GM18870 (cell line): Measurements from ENCODE around the gene GPC6.

Source experiments
- ATAC-seq: cut with Tn5 transposase; IDR thresholded peaks from one replicate; pipeline ENCODE4 v1.9.1; 2021; ENCODE audit warnings: moderate library complexity; ENCODE audit not compliant: unreplicated experiment

The GPC6 gene

GRCh38 chr13:94006296-94006695 is 779.7 kb downstream of the GPC6 start:
- ATAC-seq: no peak

- no peak for ATAC-seq
Observed at GRCh38 chr13:94007072-94007471, 780.5 kb downstream of the GPC6 start.

- no peak for ATAC-seq
Observed at GRCh38 chr13:94009701-94010100, 783.1 kb downstream of the GPC6 start.

- ATAC-seq: no peak
Observed at GRCh38 chr13:94014461-94014860, 787.9 kb downstream of the GPC6 start.

- no peak for ATAC-seq
Observed at GRCh38 chr13:94020426-94020825, 793.8 kb downstream of the GPC6 start.

GRCh38 chr13:94020833-94021232 is 794.2 kb downstream of the GPC6 start:
- ATAC-seq: no peak

GRCh38 chr13:94028234-94028633 is 801.6 kb downstream of the GPC6 start:
- ATAC-seq: no peak

GRCh38 chr13:94028650-94029049 is 802.0 kb downstream of the GPC6 start:
- ATAC-seq: no peak

- no peak for ATAC-seq
Observed at GRCh38 chr13:94030415-94031119, 804.0 kb downstream of the GPC6 start.

- ATAC-seq: no peak
Observed at GRCh38 chr13:94031609-94032008, 805.0 kb downstream of the GPC6 start.

- no peak for ATAC-seq
Observed at GRCh38 chr13:94033098-94033497, 806.5 kb downstream of the GPC6 start.

GRCh38 chr13:94033830-94034642 is 807.4 kb downstream of the GPC6 start:
- ATAC-seq: no peak

- no peak for ATAC-seq
Observed at GRCh38 chr13:94050039-94050438, 823.4 kb downstream of the GPC6 start.

GRCh38 chr13:94050686-94051085 is 824.1 kb downstream of the GPC6 start:
- ATAC-seq: no peak

- no peak for ATAC-seq
Observed at GRCh38 chr13:94053986-94054593, 827.5 kb downstream of the GPC6 start.

- ATAC-seq: no peak
Observed at GRCh38 chr13:94056362-94056990, 829.9 kb downstream of the GPC6 start.

- no peak for ATAC-seq
Observed at GRCh38 chr13:94057618-94058186, 831.1 kb downstream of the GPC6 start.

GRCh38 chr13:94058821-94059360 is 832.3 kb downstream of the GPC6 start:
- no peak for ATAC-seq

GRCh38 chr13:94061301-94061700 is 834.7 kb downstream of the GPC6 start:
- no peak for ATAC-seq

GRCh38 chr13:94063096-94063495 is 836.5 kb downstream of the GPC6 start:
- no peak for ATAC-seq

- no peak for ATAC-seq
Observed at GRCh38 chr13:94063848-94064247, 837.2 kb downstream of the GPC6 start.
